Liver (tissue), 9 donors: ENCODE data around the gene ATF7. TPM values are rescaled to one million over a fixed set of nuclear protein-coding genes. Genes with fewer than 3 reads are reported as not detected.

Source experiments
- DNase-seq: peaks from one replicate; pipeline ENCODE4 v3.0.0-alpha.2; 2017; ENCODE audit warnings: low spot score
- H3K27ac ChIP-seq, 2 donors: one replicate each; pipeline ENCODE4 v1.7.0; 2013; ENCODE audit warnings: inconsistent platforms in 2 of 2, low read length in 2 of 2, control low read depth in 1 of 2, low read depth in 1 of 2, mild to moderate bottlenecking in 1 of 2
- H3K27me3 ChIP-seq, 4 donors: one replicate each; pipeline versions ENCODE4 v1.6.1 to v1.7.0; 2013; ENCODE audit warnings: low read length in 3 of 4, inconsistent platforms in 1 of 4, mild to moderate bottlenecking in 1 of 4, moderate library complexity in 1 of 4; ENCODE audit not compliant: control insufficient read depth in 4 of 4, insufficient read depth in 4 of 4
- H3K36me3 ChIP-seq, 4 donors: one replicate each; pipeline versions ENCODE4 v1.6.1 to v1.7.0; 2013; ENCODE audit warnings: low read length in 3 of 4, mild to moderate bottlenecking in 3 of 4, low read depth in 1 of 4, moderate library complexity in 1 of 4; ENCODE audit not compliant: control insufficient read depth in 4 of 4, insufficient read depth in 3 of 4
- H3K4me1 ChIP-seq, 4 donors: one replicate each; pipeline versions ENCODE4 v1.6.1 to v1.7.0; 2013; ENCODE audit warnings: low read length in 3 of 4, mild to moderate bottlenecking in 3 of 4, moderate library complexity in 1 of 4; ENCODE audit not compliant: control insufficient read depth in 4 of 4, insufficient read depth in 4 of 4
- H3K4me3 ChIP-seq, 3 donors: one replicate each; pipeline versions ENCODE4 v1.6.1 to v1.7.0; 2013; ENCODE audit warnings: low read length in 3 of 3, control low read depth in 1 of 3, low read depth in 1 of 3, mild to moderate bottlenecking in 1 of 3
- H3K9ac ChIP-seq, 2 donors: one replicate each; pipeline ENCODE4 v1.7.0; 2013; ENCODE audit warnings: low read length in 2 of 2, mild to moderate bottlenecking in 2 of 2, moderate library complexity in 2 of 2, control low read depth in 1 of 2, low read depth in 1 of 2
- H3K9me3 ChIP-seq, 4 donors: one replicate each; pipeline versions ENCODE4 v1.6.1 to v1.7.0; 2013; ENCODE audit warnings: low read length in 3 of 4; ENCODE audit not compliant: control insufficient read depth in 4 of 4
- ATF3 ChIP-seq: IDR thresholded peaks from 2 replicates; pipeline ENCODE4 v1.6.1; 2016; ENCODE audit warnings: antibody characterized with exemption
- CTCF ChIP-seq: fragments of 150-350 bp; IDR thresholded peaks from 2 replicates; pipeline ENCODE4 v1.5.1; 2017; ENCODE audit warnings: improper control_type of control experiment, low read depth, low read length; ENCODE audit not compliant: missing input control
- EGR1 ChIP-seq, 2 donors: IDR thresholded peaks; 2 replicates each; pipeline ENCODE4 v1.6.1; 2016 to 2018; ENCODE audit warnings: antibody characterized with exemption in 2 of 2, low read depth in 2 of 2
- FOXA1 ChIP-seq: IDR thresholded peaks from 2 replicates; pipeline ENCODE4 v1.6.1; 2016; ENCODE audit warnings: antibody characterized with exemption
- FOXA2 ChIP-seq: IDR thresholded peaks from 2 replicates; pipeline ENCODE4 v1.6.1; 2016; ENCODE audit warnings: antibody characterized with exemption
- GABPA ChIP-seq, 2 donors: IDR thresholded peaks in 1 of 2; conservative IDR thresholded peaks in 1 of 2; 2 replicates each; pipeline ENCODE4 v1.6.1; 2016; ENCODE audit warnings: antibody characterized with exemption in 2 of 2, mild to moderate bottlenecking in 1 of 2, moderate library complexity in 1 of 2
- HNF4A ChIP-seq, 2 donors: conservative IDR thresholded peaks; 2 replicates each; pipeline ENCODE4 v1.6.1; 2016; ENCODE audit warnings: antibody characterized with exemption in 2 of 2, mild to moderate bottlenecking in 2 of 2
- HNF4G ChIP-seq: IDR thresholded peaks from 2 replicates; pipeline ENCODE4 v1.6.1; 2016; ENCODE audit warnings: antibody characterized with exemption
- JUND ChIP-seq, 2 donors: IDR thresholded peaks; 2 replicates each; pipeline ENCODE4 v1.6.1; 2016; ENCODE audit warnings: antibody characterized with exemption in 2 of 2
- MAX ChIP-seq: IDR thresholded peaks from 2 replicates; pipeline ENCODE4 v1.6.1; 2016; ENCODE audit warnings: antibody characterized with exemption
- NR2F2 ChIP-seq: IDR thresholded peaks from 2 replicates; pipeline ENCODE4 v1.6.1; 2016; ENCODE audit warnings: antibody characterized with exemption
- RAD21 ChIP-seq, 2 donors: IDR thresholded peaks; 2 replicates each; pipeline ENCODE4 v1.6.1; 2016; ENCODE audit warnings: antibody characterized with exemption in 2 of 2, mild to moderate bottlenecking in 2 of 2
- REST ChIP-seq: IDR thresholded peaks from 2 replicates; pipeline ENCODE4 v1.6.1; 2016; ENCODE audit warnings: antibody characterized with exemption, mild to moderate bottlenecking
- RXRA ChIP-seq, 2 donors: IDR thresholded peaks; 2 replicates each; pipeline ENCODE4 v1.6.1; 2017 to 2018; ENCODE audit warnings: antibody characterized with exemption in 2 of 2, mild to moderate bottlenecking in 1 of 2
- SP1 ChIP-seq: IDR thresholded peaks from 2 replicates; pipeline ENCODE4 v1.6.1; 2018; ENCODE audit warnings: antibody characterized with exemption, mild to moderate bottlenecking
- TAF1 ChIP-seq: conservative IDR thresholded peaks from 2 replicates; pipeline ENCODE4 v1.6.1; 2016; ENCODE audit warnings: antibody characterized with exemption, mild to moderate bottlenecking
- YY1 ChIP-seq: IDR thresholded peaks from 2 replicates; pipeline ENCODE4 v1.6.1; 2016; ENCODE audit warnings: antibody characterized with exemption, mild to moderate bottlenecking
- ZBTB33 ChIP-seq: IDR thresholded peaks from 2 replicates; pipeline ENCODE4 v1.6.1; 2016; ENCODE audit warnings: antibody characterized with exemption
- WGBS: extraction: QIAGEN DNeasy Blood & Tissue Kit; methylation state at CpG from one replicate; pipeline ENCODE4 v1.1.7; 2013; 5-methylcytosine and 5-hydroxymethylcytosine counted together
- polyA plus RNA-seq, 2 donors: library from polyadenylated mRNA; stranded (reverse) in 1 of 2; unstranded in 1 of 2; fragments of 200-250 nt in 1 of 2; fragments of >200 nt in 1 of 2; fragmentation: Nextera tagmentation in 1 of 2; extraction: Ambion mirVana in 1 of 2; gene quantifications; one replicate each; pipeline versions ENCODE4 v1.2.1 to v1.2.3, GENCODE V29; 2013 to 2015
- total RNA-seq, 2 donors: library from RNA; depleted of rRNA; stranded (reverse); fragments of >200 nt; gene quantifications; one replicate each; pipeline ENCODE4 v1.2.3, GENCODE V29; 2014
- donor health status: healthy.
- donor health status: healthy.
- donor health status: healthy.
- donor health status: healthy.
- donor health status: healthy.

Gene ATF7
- total and polyA plus RNA-seq, 4 donors = 5.3 to 14.5 (median 9.9) TPM

- H3K4me1 ChIP-seq = peaks cover 5 to 20% (median 15%) of the 10 kb centered on the region in 4 donors
- no peak overlapping the region for H3K4me3 ChIP-seq
- DNase-seq = no peak
- H3K9ac ChIP-seq = no peak overlapping the region
- H3K9me3 ChIP-seq = no peaks in the 10 kb centered on the region
- 94% methylated on average over 3 of the region's 3 CpGs for WGBS
- no peak overlapping the region for H3K27ac ChIP-seq
- no peaks in the 10 kb centered on the region for H3K27me3 ChIP-seq
- H3K36me3 ChIP-seq = peaks cover 5 to 49% (median 41%) of the 10 kb centered on the region in 4 donors
- TF ChIP-seq YY1 (no peak), SP1 (no peak), EGR1 (IDR thresholded peaks at IDR 0.05; ENCODE audit: low read depth in 2 of 2) (no peak), CTCF (no peak), REST (no peak), NR2F2 (no peak), GABPA (IDR thresholded peaks at IDR 0.05 in 1 of 2, conservative IDR thresholded peaks at IDR 0.05 in 1 of 2) (no peak), RXRA (IDR thresholded peaks at IDR 0.05) (no peak), JUND (IDR thresholded peaks at IDR 0.05) (no peak), MAX (no peak), HNF4G (no peak), RAD21 (IDR thresholded peaks at IDR 0.05) (no peak), ZBTB33 (no peak), FOXA2 (no peak), FOXA1 (no peak), TAF1 (no peak), HNF4A (conservative IDR thresholded peaks at IDR 0.05) (no peak), ATF3 (no peak)
Measured at GRCh38 chr12:53536962-53537361, 89.2 kb downstream of the ATF7 start.
